HepG2 (cell line): ENCODE results near the gene CITED4. TPM values are rescaled to one million over a fixed set of nuclear protein-coding genes. Genes with fewer than 3 reads are reported as not detected.

Experiments
- AHR ChIP-seq: IDR thresholded peaks from 2 replicates; pipeline ENCODE4 v1.6.1; 2018; ENCODE audit warnings: missing genetic modification reagents, missing compliant biosample characterization
- ATF7 ChIP-seq, 2 experiments: fragments of 450-650 bp in 1 of 2; sonication (generic) in 1 of 2; formaldehyde crosslinking in 1 of 2; IDR thresholded peaks; 2 replicates each; pipeline versions ENCODE4 v1.4.0 to v1.6.1; 2016 to 2020; ENCODE audit warnings: antibody characterized with exemption in 1 of 2, mild to moderate bottlenecking in 1 of 2, missing genetic modification reagents in 1 of 2
- CCAR2 ChIP-seq: fragments of 200-400 bp; formaldehyde crosslinking; optimal IDR thresholded peaks from 2 replicates; pipeline ENCODE3; 2018; ENCODE audit warnings: low read depth, mild to moderate bottlenecking, low read length, moderate library complexity
- FOXA1 ChIP-seq, 2 experiments: fragments of 450-650 bp in 1 of 2; sonication (generic) in 1 of 2; formaldehyde crosslinking in 1 of 2; IDR thresholded peaks; 2 replicates each; pipeline versions ENCODE4 v1.4.0 to v1.6.1; 2016 to 2020; ENCODE audit warnings: missing genetic modification reagents in 1 of 2
- HNF4G ChIP-seq, 2 experiments: sonication (generic) in 1 of 2; formaldehyde crosslinking in 1 of 2; IDR thresholded peaks; 2 replicates each; pipeline versions ENCODE4 v1.4.0 to v1.6.1; 2011 to 2020; ENCODE audit warnings: borderline replicate concordance in 2 of 2, low read depth in 2 of 2, mild to moderate bottlenecking in 2 of 2, low read length in 1 of 2, missing genetic modification reagents in 1 of 2, moderate library complexity in 1 of 2
- KMT2A ChIP-seq: sonication (generic); formaldehyde crosslinking; IDR thresholded peaks from 2 replicates; pipeline ENCODE4 v1.4.0; 2020; ENCODE audit warnings: missing genetic modification reagents
- MAFF ChIP-seq: IDR thresholded peaks from 2 replicates; pipeline ENCODE4 v1.6.1; 2011; ENCODE audit warnings: low read depth, low read length, improper control_type of control experiment
- MED1 ChIP-seq: sonication (generic); formaldehyde crosslinking; IDR thresholded peaks from 2 replicates; pipeline ENCODE4 v1.4.0; 2020; ENCODE audit warnings: missing genetic modification reagents
- NFYB ChIP-seq: sonication (generic); formaldehyde crosslinking; IDR thresholded peaks from 2 replicates; pipeline ENCODE4 v1.4.0; 2020; ENCODE audit warnings: missing genetic modification reagents
- REST ChIP-seq, 2 experiments: IDR thresholded peaks; 2 replicates each; pipeline ENCODE4 v1.6.1; 2011 to 2012; ENCODE audit warnings: low read length in 2 of 2, borderline replicate concordance in 1 of 2, low read depth in 1 of 2, mild to moderate bottlenecking in 1 of 2, moderate library complexity in 1 of 2
- SNAPC2 ChIP-seq: sonication (generic); formaldehyde crosslinking; IDR thresholded peaks from 2 replicates; pipeline ENCODE4 v1.8.1; 2022; ENCODE audit warnings: mild to moderate bottlenecking, missing genetic modification reagents
- THAP11 ChIP-seq: IDR thresholded peaks from 2 replicates; pipeline ENCODE4 v1.6.1; 2016; ENCODE audit warnings: missing biosample characterization, missing genetic modification reagents
- ZFP1 ChIP-seq: IDR thresholded peaks from 2 replicates; pipeline ENCODE4 v1.6.1; 2016
- ZNF10 ChIP-seq: sonication (generic); formaldehyde crosslinking; IDR thresholded peaks from 2 replicates; pipeline ENCODE4 v1.4.0; 2020; ENCODE audit warnings: mild to moderate bottlenecking, low read depth, missing genetic modification reagents, borderline replicate concordance
- ZNF263 ChIP-seq: sonication (generic); formaldehyde crosslinking; IDR thresholded peaks from 2 replicates; pipeline ENCODE4 v1.4.0; 2020; ENCODE audit warnings: missing genetic modification reagents
- ZXDC ChIP-seq: sonication (generic); formaldehyde crosslinking; IDR thresholded peaks from 2 replicates; pipeline ENCODE4 v1.5.0; 2020; ENCODE audit warnings: mild to moderate bottlenecking, missing genetic modification reagents
- polyA plus RNA-seq, 8 experiments: library from polyadenylated mRNA; depleted of rRNA in 3 of 8; stranded (reverse) in 7 of 8; unstranded in 1 of 8; fragments of >200 nt; fragmentation: Illumina TruSeq in 4 of 8; extraction: Trizol in 4 of 8; gene quantifications; 2 replicates each; pipeline versions ENCODE4 v1.2.1 to v1.2.3, GENCODE V29; 2011 to 2016; ENCODE audit warnings: low read depth in 4 of 8, missing spikeins in 1 of 8, mixed read lengths in 1 of 8; ENCODE audit not compliant: insufficient read depth in 1 of 8
- total RNA-seq, 5 experiments: library from RNA; depleted of rRNA; stranded (reverse); fragments of >200 nt; fragmentation: Illumina TruSeq; extraction: Trizol; gene quantifications; 2 replicates each; pipeline ENCODE4 v1.2.3, GENCODE V29; 2016; ENCODE audit warnings: low read depth in 1 of 5
- TF ChIP-seq, protein P1 (sequence below): sonication (generic); formaldehyde crosslinking; IDR thresholded peaks from 2 replicates; pipeline ENCODE4 v1.4.0; 2020; ENCODE audit warnings: missing genetic modification reagents
- TF ChIP-seq, protein P2 (sequence below): sonication (generic); formaldehyde crosslinking; IDR thresholded peaks from 2 replicates; pipeline ENCODE4 v1.5.1; 2020; ENCODE audit warnings: mild to moderate bottlenecking, missing genetic modification reagents, borderline replicate concordance

CITED4 gene
- total and polyA plus RNA-seq, 2 of the 13 experiments (the other 11 are each of a cell fraction or from before 2014, with no cell fraction given): 1.5 to 9.9 TPM

DNA sequence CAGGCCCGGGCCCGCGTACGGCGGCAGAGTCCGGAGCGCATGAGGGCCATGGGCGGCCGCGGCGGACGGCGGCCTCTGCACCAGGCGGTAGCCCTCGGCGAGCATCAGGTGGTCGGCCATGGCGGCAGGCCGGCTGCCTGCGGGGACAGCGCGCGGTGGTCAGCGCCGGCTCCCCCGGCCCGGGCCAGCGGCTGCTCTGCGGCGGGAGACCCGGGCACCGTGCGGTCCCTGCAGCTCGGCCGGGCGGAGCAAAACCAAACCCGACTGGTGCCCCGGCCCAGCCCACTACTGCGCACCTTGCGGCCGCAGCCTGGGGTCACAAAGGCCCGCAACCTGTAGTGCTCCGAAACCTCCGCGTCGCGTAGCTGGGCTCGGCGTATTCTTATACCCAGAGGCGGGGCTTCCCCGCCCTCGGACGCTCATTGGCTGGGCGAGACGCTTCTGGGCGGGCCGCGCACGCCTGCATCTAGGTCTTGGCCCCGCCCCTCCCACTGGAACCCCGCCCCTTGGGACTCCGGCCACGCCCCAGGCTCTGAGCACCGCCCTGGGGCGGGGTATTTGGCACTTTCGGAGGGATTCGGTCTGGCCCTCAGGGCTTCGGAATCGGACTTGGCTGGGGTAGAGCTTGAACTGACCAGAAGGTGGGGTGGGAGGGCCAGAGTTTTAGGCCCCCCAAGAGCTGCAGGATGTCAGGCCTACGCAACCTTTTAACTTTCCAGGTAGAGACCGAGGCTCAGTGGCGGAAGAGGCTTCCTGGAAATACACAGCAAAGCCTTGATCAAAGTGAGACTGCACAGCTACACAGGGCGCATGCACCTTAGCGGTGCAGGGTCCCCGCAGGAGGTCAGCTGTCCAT, at the start of gene CITED4 (continued):
- TF ChIP-seq ZXDC (CRISPR knock-in tag) (no peak), ZNF263 (CRISPR knock-in tag) (peak; percentile 39; the same call in 1 of the 2 replicates), SNAPC2 (CRISPR knock-in tag) (no peak), THAP11 (CRISPR knock-in tag) (peak; percentile 17), MAFF (no peak), ZNF10 (CRISPR knock-in tag) (no peak), AHR (CRISPR knock-in tag) (no peak), NFYB (CRISPR knock-in tag) (peak; percentile 89), FOXA1 (IDR thresholded peaks at IDR 0.05) (no peak), FOXA1 (CRISPR knock-in tag; IDR thresholded peaks at IDR 0.05) (no peak), KMT2A (CRISPR knock-in tag) (no peak; the same call in 1 of the 2 replicates), REST (IDR thresholded peaks at IDR 0.05; ENCODE audit: borderline replicate concordance in 1 of 2, low read depth in 1 of 2, low read length in 2 of 2) (no peak), ZFP1 (no peak), ATF7 (IDR thresholded peaks at IDR 0.05) (no peak), ATF7 (CRISPR knock-in tag; IDR thresholded peaks at IDR 0.05) (no peak), HNF4G (IDR thresholded peaks at IDR 0.05; ENCODE audit: borderline replicate concordance, low read depth, low read length) (no peak), HNF4G (CRISPR knock-in tag; IDR thresholded peaks at IDR 0.05; ENCODE audit: borderline replicate concordance, low read depth) (no peak), CCAR2 (no peak), MED1 (CRISPR knock-in tag) (peak; percentile 39)
- TF ChIP-seq, protein P1, sequence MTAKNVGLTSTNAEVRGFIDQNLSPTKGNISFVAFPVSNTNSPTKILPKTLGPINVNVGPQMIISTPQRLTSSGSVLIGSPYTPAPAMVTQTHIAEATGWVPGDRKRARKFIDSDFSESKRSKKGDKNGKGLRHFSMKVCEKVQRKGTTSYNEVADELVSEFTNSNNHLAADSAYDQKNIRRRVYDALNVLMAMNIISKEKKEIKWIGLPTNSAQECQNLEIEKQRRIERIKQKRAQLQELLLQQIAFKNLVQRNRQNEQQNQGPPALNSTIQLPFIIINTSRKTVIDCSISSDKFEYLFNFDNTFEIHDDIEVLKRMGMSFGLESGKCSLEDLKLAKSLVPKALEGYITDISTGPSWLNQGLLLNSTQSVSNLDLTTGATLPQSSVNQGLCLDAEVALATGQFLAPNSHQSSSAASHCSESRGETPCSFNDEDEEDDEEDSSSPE (CRISPR knock-in tag): no peak
- TF ChIP-seq, protein P2, sequence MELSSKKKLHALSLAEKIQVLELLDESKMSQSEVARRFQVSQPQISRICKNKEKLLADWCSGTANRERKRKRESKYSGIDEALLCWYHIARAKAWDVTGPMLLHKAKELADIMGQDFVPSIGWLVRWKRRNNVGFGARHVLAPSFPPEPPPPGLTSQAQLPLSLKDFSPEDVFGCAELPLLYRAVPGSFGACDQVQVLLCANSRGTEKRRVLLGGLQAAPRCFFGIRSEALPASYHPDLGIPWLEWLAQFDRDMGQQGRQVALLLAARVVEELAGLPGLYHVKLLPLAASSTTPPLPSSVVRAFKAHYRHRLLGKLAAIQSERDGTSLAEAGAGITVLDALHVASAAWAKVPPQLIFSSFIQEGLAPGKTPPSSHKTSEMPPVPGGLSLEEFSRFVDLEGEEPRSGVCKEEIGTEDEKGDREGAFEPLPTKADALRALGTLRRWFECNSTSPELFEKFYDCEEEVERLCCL (CRISPR knock-in tag): no peak
